CD14-positive monocyte (primary cell): ENCODE measurements around the gene F11R. TPM values are rescaled to one million over a fixed set of nuclear protein-coding genes. Genes with fewer than 3 reads are reported as not detected.
"Not testable (repeated sequence)": the region's sequence is repeated elsewhere in the genome, so short reads cannot be mapped to it uniquely, and the experiment has no call there.

ENCODE experiments used
- DNase-seq, 3 donors: peaks; one replicate each; pipeline ENCODE4 v3.0.0-alpha.2; 2011 to 2022
- H2AFZ ChIP-seq: 2 replicates; pipeline ENCODE4 v1.6.0; 2012; ENCODE audit warnings: mild to moderate bottlenecking, low read depth, low read length, inconsistent platforms; ENCODE audit not compliant: insufficient read depth, poor library complexity, severe bottlenecking
- H3K27ac ChIP-seq, 2 donors: 1 replicate in 1 of 2; 2 replicates in 1 of 2; pipeline ENCODE4 v1.5.1; 2012 to 2013; ENCODE audit warnings: low read length in 2 of 2, control low read depth in 1 of 2, inconsistent platforms in 1 of 2, low read depth in 1 of 2, mild to moderate bottlenecking in 1 of 2
- H3K27me3 ChIP-seq, 2 donors: one replicate each; pipeline versions ENCODE4 v1.6.0 to v1.6.1; 2011 to 2013; ENCODE audit warnings: low read length in 2 of 2; ENCODE audit not compliant: control insufficient read depth in 2 of 2, insufficient read depth in 2 of 2
- H3K36me3 ChIP-seq, 2 donors: replicated peaks in 1 of 2; 1 replicate in 1 of 2; 2 replicates in 1 of 2; pipeline versions ENCODE4 v1.5.1 to v1.6.1; 2012 to 2013; ENCODE audit warnings: low read length in 2 of 2, control low read depth in 1 of 2, inconsistent platforms in 1 of 2, mild to moderate bottlenecking in 1 of 2; ENCODE audit not compliant: insufficient read depth in 2 of 2, control insufficient read depth in 1 of 2
- H3K4me1 ChIP-seq, 2 donors: 1 replicate in 1 of 2; 2 replicates in 1 of 2; pipeline versions ENCODE4 v1.5.1 to v1.6.1; 2012 to 2013; ENCODE audit warnings: low read length in 2 of 2, control low read depth in 1 of 2, inconsistent platforms in 1 of 2, mild to moderate bottlenecking in 1 of 2, moderate library complexity in 1 of 2; ENCODE audit not compliant: insufficient read depth in 2 of 2, control insufficient read depth in 1 of 2
- H3K4me2 ChIP-seq: replicated peaks from 2 replicates; pipeline ENCODE3; 2012; ENCODE audit warnings: low read length, moderate library complexity, mild to moderate bottlenecking; ENCODE audit not compliant: poor library complexity, severe bottlenecking; ENCODE audit errors: extremely low read depth
- H3K4me3 ChIP-seq, 3 experiments: fragments of 200-600 bp in 1 of 3; sonication (generic) in 1 of 3; replicated peaks in 1 of 3; 1 replicate in 2 of 3; 2 replicates in 1 of 3; pipeline ENCODE4 v1.5.1; 2011 to 2013; ENCODE audit warnings: low read length in 3 of 3, mild to moderate bottlenecking in 3 of 3, control low read depth in 2 of 3, low read depth in 2 of 3, inconsistent platforms in 1 of 3, moderate library complexity in 1 of 3
- H3K79me2 ChIP-seq: 2 replicates; pipeline ENCODE4 v1.6.0; 2012; ENCODE audit warnings: mild to moderate bottlenecking, control low read depth, inconsistent platforms, low read length, moderate library complexity; ENCODE audit not compliant: insufficient read depth
- H3K9ac ChIP-seq: 2 replicates; pipeline ENCODE4 v1.6.0; 2017; ENCODE audit warnings: low read length, mild to moderate bottlenecking; ENCODE audit not compliant: insufficient read depth, poor library complexity, severe bottlenecking
- H3K9me3 ChIP-seq, 2 donors: replicated peaks in 1 of 2; 1 replicate in 1 of 2; 2 replicates in 1 of 2; pipeline versions ENCODE4 v1.5.1 to v1.6.1; 2012 to 2013; ENCODE audit warnings: low read length in 2 of 2, control low read depth in 1 of 2; ENCODE audit not compliant: control insufficient read depth in 1 of 2, insufficient read depth in 1 of 2
- H4K20me1 ChIP-seq: 2 replicates; pipeline ENCODE4 v1.6.0; 2012; ENCODE audit warnings: mild to moderate bottlenecking, low read length, control low read depth, moderate library complexity; ENCODE audit not compliant: insufficient read depth
- H3K27ac Mint-ChIP-seq, 7 donors: one replicate each; pipeline ENCODE4 v1.8.0; 2020; ENCODE audit warnings: mild to moderate bottlenecking in 7 of 7, mixed read lengths in 7 of 7, moderate library complexity in 6 of 7, inconsistent platforms in 2 of 7
- H3K27me3 Mint-ChIP-seq, 3 donors: one replicate each; pipeline ENCODE4 v1.8.0; 2021 to 2022; ENCODE audit warnings: low read depth in 3 of 3, mild to moderate bottlenecking in 3 of 3, mixed read lengths in 3 of 3, moderate library complexity in 3 of 3, inconsistent platforms in 1 of 3
- H3K36me3 Mint-ChIP-seq, 2 donors: one replicate each; pipeline ENCODE4 v1.8.0; 2020; ENCODE audit warnings: mixed read lengths in 2 of 2, inconsistent platforms in 1 of 2, mild to moderate bottlenecking in 1 of 2
- H3K4me1 Mint-ChIP-seq: one replicate; pipeline ENCODE4 v1.8.0; 2020; ENCODE audit warnings: mild to moderate bottlenecking, mixed read lengths
- H3K4me3 Mint-ChIP-seq, 2 donors: one replicate each; pipeline ENCODE4 v1.8.0; 2020; ENCODE audit warnings: mild to moderate bottlenecking in 2 of 2, mixed read lengths in 2 of 2, moderate library complexity in 1 of 2
- H3K9me3 Mint-ChIP-seq, 7 donors: one replicate each; pipeline ENCODE4 v1.8.0; 2020 to 2022; ENCODE audit warnings: mixed read lengths in 7 of 7, mild to moderate bottlenecking in 6 of 7, moderate library complexity in 6 of 7, inconsistent platforms in 2 of 7
- WGBS: methylation state at CpG from one replicate; pipeline ENCODE4 v1.1.5; 2013; ENCODE audit warnings: missing lambda C conversion rate; ENCODE audit not compliant: insufficient coverage; 5-methylcytosine and 5-hydroxymethylcytosine counted together
- intact Hi-C, 2 donors: fragments of 100-400 bp; cut with micrococcal nuclease; formaldehyde crosslinking; loops; one replicate each; pipeline versions ENCODE4 v1.15.0 to v1.15.1; 2023
- polyA plus RNA-seq, 3 donors: library from polyadenylated mRNA; depleted of rRNA in 1 of 3; unstranded in 2 of 3; stranded (reverse) in 1 of 3; fragments of 300-500 nt in 2 of 3; fragments of >200 nt in 1 of 3; fragmentation: Illumina TruSeq in 2 of 3; gene quantifications; 1 replicate in 2 of 3; 2 replicates in 1 of 3; pipeline ENCODE4 v1.2.3, GENCODE V29; 2012 to 2021
- small RNA-seq: library from RNA; depleted of rRNA; stranded (forward); fragments of <200 nt; gene quantifications from one replicate; pipeline ENCODE3, GENCODE V24; 2012; ENCODE audit warnings: low read depth; ENCODE audit not compliant: insufficient read length

The F11R gene
- polyA plus RNA-seq, 3 donors = 28.8 to 58.0 (median 35.9) TPM

GRCh38 chr1:160947174-160947759 is 73.7 kb downstream of the F11R start:
- H3K4me2 ChIP-seq, H3K9me3 ChIP-seq, H3K79me2 ChIP-seq, H3K4me3 Mint-ChIP-seq, DNase-seq, H3K27me3 ChIP-seq, H3K27me3 Mint-ChIP-seq, H3K9ac ChIP-seq, H2AFZ ChIP-seq, H4K20me1 ChIP-seq, H3K27ac ChIP-seq, H3K4me3 ChIP-seq, H3K4me1 ChIP-seq, H3K9me3 Mint-ChIP-seq, H3K27ac Mint-ChIP-seq, H3K36me3 Mint-ChIP-seq, H3K4me1 Mint-ChIP-seq, H3K36me3 ChIP-seq: not testable (repeated sequence)
- no CpG with 5 or more reads among the region's 7 CpGs for WGBS
- intact Hi-C loops = loop anchor here in 1 of 2 donors (10.0 kb wide), 1 partner anchor 62 kb away; the partner anchor contains the start of gene ITLN1

- not testable (repeated sequence) for H3K9ac ChIP-seq, H3K27me3 Mint-ChIP-seq, H3K27ac Mint-ChIP-seq, H3K9me3 Mint-ChIP-seq, H3K36me3 Mint-ChIP-seq, H3K27ac ChIP-seq, H3K4me3 ChIP-seq, H3K79me2 ChIP-seq, H3K4me1 Mint-ChIP-seq, H3K4me3 Mint-ChIP-seq, DNase-seq, H3K4me1 ChIP-seq, H3K36me3 ChIP-seq, H3K27me3 ChIP-seq, H4K20me1 ChIP-seq, H2AFZ ChIP-seq, H3K9me3 ChIP-seq, H3K4me2 ChIP-seq
- WGBS = 100% methylated on average over 1 of the region's 6 CpGs
- intact Hi-C loops = loop anchor here in 1 of 2 donors (10.0 kb wide), 1 partner anchor 61 kb away; the partner anchor contains the start of gene ITLN1
Observed at GRCh38 chr1:160945881-160946280, 75.1 kb downstream of the F11R start.

Small RNA genes within 50 kb of the gene (small RNA-seq; reads per million reads assigned to genes)
- not detected for gene AL591806.2

Other genes starting within 250 kb of the F11R start
- 1 to 10 TPM; 1.4 to 2.7 (median 1.7) TPM for gene LY9, start 225.0 kb downstream of the F11R start, polyA plus RNA-seq
- gene CD244, start 158.3 kb downstream of the F11R start, polyA plus RNA-seq = 100 to 1,000 TPM in 2 of 3 donors, 10 to 100 TPM in 1; 62.2 to 116 (median 106) TPM
- gene ITLN1, start 136.0 kb downstream of the F11R start, polyA plus RNA-seq = 1 to 10 TPM; 1.2 to 1.6 (median 1.3) TPM
- not detected for gene ITLN2, start 66.3 kb downstream of the F11R start, polyA plus RNA-seq
- gene TSTD1, start 17.8 kb upstream of the F11R start, polyA plus RNA-seq = 10 to 100 TPM in 2 of 3 donors, 1 to 10 TPM in 1; 9.9 to 20.3 (median 11.8) TPM
- gene USF1, start 24.8 kb upstream of the F11R start, polyA plus RNA-seq = 100 to 1,000 TPM in 1 of 3 donors, 10 to 100 TPM in 1, 1 to 10 TPM in 1; 6.3 to 335 (median 25.5) TPM
- 100 to 1,000 TPM; 101 to 140 (median 129) TPM for gene ARHGAP30, start 48.7 kb upstream of the F11R start, polyA plus RNA-seq
- gene NECTIN4, start 68.4 kb upstream of the F11R start, polyA plus RNA-seq = under 1 TPM in 2 of 3 donors, not detected in 1; 0.07 TPM
- under 1 TPM in 1 of 3 donors, not detected in 2; 0.08 TPM for gene KLHDC9, start 77.2 kb upstream of the F11R start, polyA plus RNA-seq
- gene PFDN2, start 96.9 kb upstream of the F11R start, polyA plus RNA-seq = 10 to 100 TPM; 59.1 to 80.7 (median 65.6) TPM
- 10 to 100 TPM; 28.4 to 84.7 (median 35.7) TPM for gene NIT1, start 97.0 kb upstream of the F11R start, polyA plus RNA-seq
- gene DEDD, start 111.5 kb upstream of the F11R start, polyA plus RNA-seq = 10 to 100 TPM; 40.9 to 56.3 (median 42.2) TPM
- 100 to 1,000 TPM; 100 to 120 (median 108) TPM for gene UFC1, start 132.8 kb upstream of the F11R start, polyA plus RNA-seq
- gene USP21, start 138.3 kb upstream of the F11R start, polyA plus RNA-seq = 10 to 100 TPM; 11.0 to 42.8 (median 11.3) TPM
- gene PPOX, start 145.3 kb upstream of the F11R start, polyA plus RNA-seq = 10 to 100 TPM; 10.5 to 42.6 (median 10.8) TPM
- gene B4GALT3, start 156.4 kb upstream of the F11R start, polyA plus RNA-seq = 10 to 100 TPM; 16.8 to 50.3 (median 21.0) TPM
- gene ADAMTS4, start 177.9 kb upstream of the F11R start, polyA plus RNA-seq = under 1 TPM in 2 of 3 donors, not detected in 1; 0.01 to 0.04 TPM
- gene NDUFS2, start 181.2 kb upstream of the F11R start, polyA plus RNA-seq = 100 to 1,000 TPM in 2 of 3 donors, 10 to 100 TPM in 1; 87.5 to 119 (median 101) TPM
- gene FCER1G, start 194.1 kb upstream of the F11R start, polyA plus RNA-seq = 1,000 to 10,000 TPM; 2,686 to 4,191 (median 2,715) TPM
- not detected for gene APOA2, start 202.5 kb upstream of the F11R start, polyA plus RNA-seq
- 10 to 100 TPM in 1 of 3 donors, 1 to 10 TPM in 2; 3.8 to 31.5 (median 5.2) TPM for gene TOMM40L, start 204.9 kb upstream of the F11R start, polyA plus RNA-seq
- gene NR1I3, start 217.1 kb upstream of the F11R start, polyA plus RNA-seq = not detected
- gene PCP4L1, start 237.6 kb upstream of the F11R start, polyA plus RNA-seq = not detected